Ishikawa (cell line): Measurements from ENCODE around the gene AKR1B15.

Experiments
- CEBPB ChIP-seq: IDR thresholded peaks from 2 replicates; pipeline ENCODE4 v1.6.1; 2012
- CREB1 ChIP-seq: IDR thresholded peaks from 2 replicates; pipeline ENCODE4 v1.6.1; 2012; ENCODE audit warnings: low read depth
- EGR1 ChIP-seq: IDR thresholded peaks from 2 replicates; pipeline ENCODE4 v1.6.1; 2012
- EP300 ChIP-seq: IDR thresholded peaks from 2 replicates; pipeline ENCODE4 v1.6.1; 2012; ENCODE audit warnings: borderline replicate concordance
- FOXM1 ChIP-seq: IDR thresholded peaks from 2 replicates; pipeline ENCODE4 v1.6.1; 2012; ENCODE audit warnings: low read depth, borderline replicate concordance
- NFIC ChIP-seq: IDR thresholded peaks from 2 replicates; pipeline ENCODE4 v1.6.1; 2012
- RAD21 ChIP-seq: IDR thresholded peaks from 2 replicates; pipeline ENCODE4 v1.6.1; 2012; ENCODE audit warnings: low read depth
- TAF1 ChIP-seq: IDR thresholded peaks from 2 replicates; pipeline ENCODE4 v1.6.1; 2012; ENCODE audit warnings: low read depth, mild to moderate bottlenecking
- TCF12 ChIP-seq: IDR thresholded peaks from 2 replicates; pipeline ENCODE4 v1.6.1; 2012; ENCODE audit warnings: low read depth
- TEAD4 ChIP-seq: IDR thresholded peaks from 2 replicates; pipeline ENCODE4 v1.6.1; 2012
- YY1 ChIP-seq: IDR thresholded peaks from 2 replicates; pipeline ENCODE4 v1.6.1; 2012; ENCODE audit warnings: low read depth
- ZBTB7A ChIP-seq: IDR thresholded peaks from 2 replicates; pipeline ENCODE4 v1.6.1; 2012; ENCODE audit warnings: low read depth
- TF ChIP-seq, protein P1 (sequence below): IDR thresholded peaks from 2 replicates; pipeline ENCODE4 v1.6.1; 2012
- TF ChIP-seq, protein P2 (sequence below): IDR thresholded peaks from 2 replicates; pipeline ENCODE4 v1.6.1; 2012
- TF ChIP-seq, protein P3 (sequence below): IDR thresholded peaks from 2 replicates; pipeline ENCODE4 v1.6.1; 2012; ENCODE audit warnings: low read depth, mild to moderate bottlenecking

The AKR1B15 gene

DNA sequence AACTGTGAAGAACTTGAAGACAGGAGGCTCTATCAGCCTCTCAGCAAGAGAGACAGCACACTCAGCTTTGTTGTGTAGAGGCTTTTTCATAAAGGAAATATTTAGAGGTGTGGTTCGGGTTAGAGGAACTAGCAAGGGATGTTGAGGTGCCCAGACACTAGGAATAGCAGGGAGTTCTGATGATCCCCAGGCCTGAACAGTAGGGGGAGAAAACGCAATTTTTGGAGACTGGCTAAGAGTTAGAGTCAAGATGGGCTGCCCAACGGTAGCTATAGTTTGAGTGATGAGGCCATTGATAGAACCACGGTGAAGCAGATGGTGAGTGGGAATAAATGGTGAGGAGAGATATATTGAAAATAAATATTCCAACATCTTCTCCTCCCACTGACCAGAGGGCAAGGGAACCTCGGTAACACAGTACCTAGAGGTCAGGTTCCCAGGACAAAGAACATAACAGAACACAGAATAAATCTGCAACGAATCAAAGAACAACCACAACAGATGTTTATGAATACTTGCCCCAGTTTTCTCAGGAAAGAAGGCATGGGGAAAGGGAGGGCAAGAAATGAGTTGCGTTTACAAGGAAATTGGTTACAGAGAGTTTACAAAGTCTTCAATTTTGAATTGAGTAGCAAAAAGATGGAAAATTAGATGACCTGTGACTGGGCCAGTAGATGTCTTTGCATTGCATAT, 73.5 kb downstream of the AKR1B15 start:
- TF ChIP-seq TEAD4, result no peak
- TF ChIP-seq, protein P1, sequence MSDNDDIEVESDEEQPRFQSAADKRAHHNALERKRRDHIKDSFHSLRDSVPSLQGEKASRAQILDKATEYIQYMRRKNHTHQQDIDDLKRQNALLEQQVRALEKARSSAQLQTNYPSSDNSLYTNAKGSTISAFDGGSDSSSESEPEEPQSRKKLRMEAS, result no peak
- no peak for TF ChIP-seq NFIC
- no peak for TF ChIP-seq EGR1
- TF ChIP-seq, protein P2, sequence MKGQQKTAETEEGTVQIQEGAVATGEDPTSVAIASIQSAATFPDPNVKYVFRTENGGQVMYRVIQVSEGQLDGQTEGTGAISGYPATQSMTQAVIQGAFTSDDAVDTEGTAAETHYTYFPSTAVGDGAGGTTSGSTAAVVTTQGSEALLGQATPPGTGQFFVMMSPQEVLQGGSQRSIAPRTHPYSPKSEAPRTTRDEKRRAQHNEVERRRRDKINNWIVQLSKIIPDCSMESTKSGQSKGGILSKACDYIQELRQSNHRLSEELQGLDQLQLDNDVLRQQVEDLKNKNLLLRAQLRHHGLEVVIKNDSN, result no peak
- TF ChIP-seq, protein P3, sequence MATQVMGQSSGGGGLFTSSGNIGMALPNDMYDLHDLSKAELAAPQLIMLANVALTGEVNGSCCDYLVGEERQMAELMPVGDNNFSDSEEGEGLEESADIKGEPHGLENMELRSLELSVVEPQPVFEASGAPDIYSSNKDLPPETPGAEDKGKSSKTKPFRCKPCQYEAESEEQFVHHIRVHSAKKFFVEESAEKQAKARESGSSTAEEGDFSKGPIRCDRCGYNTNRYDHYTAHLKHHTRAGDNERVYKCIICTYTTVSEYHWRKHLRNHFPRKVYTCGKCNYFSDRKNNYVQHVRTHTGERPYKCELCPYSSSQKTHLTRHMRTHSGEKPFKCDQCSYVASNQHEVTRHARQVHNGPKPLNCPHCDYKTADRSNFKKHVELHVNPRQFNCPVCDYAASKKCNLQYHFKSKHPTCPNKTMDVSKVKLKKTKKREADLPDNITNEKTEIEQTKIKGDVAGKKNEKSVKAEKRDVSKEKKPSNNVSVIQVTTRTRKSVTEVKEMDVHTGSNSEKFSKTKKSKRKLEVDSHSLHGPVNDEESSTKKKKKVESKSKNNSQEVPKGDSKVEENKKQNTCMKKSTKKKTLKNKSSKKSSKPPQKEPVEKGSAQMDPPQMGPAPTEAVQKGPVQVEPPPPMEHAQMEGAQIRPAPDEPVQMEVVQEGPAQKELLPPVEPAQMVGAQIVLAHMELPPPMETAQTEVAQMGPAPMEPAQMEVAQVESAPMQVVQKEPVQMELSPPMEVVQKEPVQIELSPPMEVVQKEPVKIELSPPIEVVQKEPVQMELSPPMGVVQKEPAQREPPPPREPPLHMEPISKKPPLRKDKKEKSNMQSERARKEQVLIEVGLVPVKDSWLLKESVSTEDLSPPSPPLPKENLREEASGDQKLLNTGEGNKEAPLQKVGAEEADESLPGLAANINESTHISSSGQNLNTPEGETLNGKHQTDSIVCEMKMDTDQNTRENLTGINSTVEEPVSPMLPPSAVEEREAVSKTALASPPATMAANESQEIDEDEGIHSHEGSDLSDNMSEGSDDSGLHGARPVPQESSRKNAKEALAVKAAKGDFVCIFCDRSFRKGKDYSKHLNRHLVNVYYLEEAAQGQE, result no peak
- no peak for TF ChIP-seq YY1
- no peak for TF ChIP-seq RAD21
- TF ChIP-seq TCF12, result no peak
- no peak for TF ChIP-seq EP300
- TF ChIP-seq FOXM1, result no peak
- TF ChIP-seq CEBPB, result no peak
- TF ChIP-seq TAF1, result no peak
- TF ChIP-seq CREB1, result no peak
- TF ChIP-seq ZBTB7A, result no peak

DNA sequence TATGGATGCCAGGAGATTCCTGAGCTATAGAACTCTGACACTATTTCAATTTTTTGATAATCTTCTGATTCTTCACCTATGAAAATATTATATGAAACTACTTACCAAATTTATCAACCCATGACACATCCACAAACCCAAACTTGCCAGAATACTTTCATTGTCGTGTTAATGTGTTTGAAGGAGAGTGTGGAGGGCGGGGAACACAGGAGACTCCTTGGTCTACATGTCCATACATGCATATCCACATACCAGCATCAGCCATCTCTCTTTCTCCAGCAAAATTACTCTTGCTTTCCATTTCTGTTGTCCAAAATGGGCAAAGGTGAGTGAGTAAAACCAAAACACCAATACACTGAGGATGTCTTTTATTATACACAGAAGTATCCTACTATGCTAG, 74.3 kb downstream of the AKR1B15 start:
- TF ChIP-seq, protein P1, result no peak
- no peak for TF ChIP-seq TAF1
- TF ChIP-seq CEBPB, result no peak
- TF ChIP-seq, protein P2, result no peak

GRCh38 chr7:134625550-134625949, 76.6 kb downstream of the AKR1B15 start:
- TF ChIP-seq, protein P2, result no peak
- TF ChIP-seq CREB1, result no peak
- no peak for TF ChIP-seq FOXM1
- no peak for TF ChIP-seq NFIC
- TF ChIP-seq EGR1, result no peak
- no peak for TF ChIP-seq YY1
- no peak for TF ChIP-seq TCF12

- no peak for TF ChIP-seq FOXM1
- TF ChIP-seq EGR1, result no peak
- TF ChIP-seq TEAD4, result no peak
- no peak for TF ChIP-seq NFIC
- no peak for TF ChIP-seq TAF1
- TF ChIP-seq YY1, result no peak
- no peak for TF ChIP-seq TCF12
- TF ChIP-seq, protein P3, result no peak
- TF ChIP-seq, protein P1, result no peak
- TF ChIP-seq ZBTB7A, result no peak
These were observed 78.3 kb downstream of the AKR1B15 start for GRCh38 chr7:134627109-134627774.

- TF ChIP-seq TAF1 (no peak), ZBTB7A (no peak), CREB1 (no peak), EGR1 (no peak), TCF12 (no peak), EP300 (no peak), YY1 (no peak), TEAD4 (no peak), CEBPB (no peak), FOXM1 (no peak), NFIC (no peak), RAD21 (no peak)
- TF ChIP-seq, protein P1, result no peak
- TF ChIP-seq, protein P2, result no peak
- TF ChIP-seq, protein P3, result no peak
These were observed 78.9 kb downstream of the AKR1B15 start for GRCh38 chr7:134627775-134628153.
